Activated naive CD8-positive, alpha-beta T cell treated with anti-CD3 and anti-CD28 coated beads for 36 hours (primary cell): Measurements from ENCODE around the gene MRPL9. TPM values are rescaled to one million over a fixed set of nuclear protein-coding genes. Genes with fewer than 3 reads are reported as not detected.
"Not testable (repeated sequence)": the region's sequence is repeated elsewhere in the genome, so short reads cannot be mapped to it uniquely, and the experiment has no call there.

Experiments used
- DNase-seq: peaks from one replicate; pipeline ENCODE4 v3.0.0; 2021
- H3K27ac Mint-ChIP-seq: one replicate; pipeline ENCODE4 v1.8.0; 2022; ENCODE audit warnings: mild to moderate bottlenecking, moderate library complexity, mixed read lengths
- H3K27me3 Mint-ChIP-seq: one replicate; pipeline ENCODE4 v1.8.0; 2022; ENCODE audit warnings: mild to moderate bottlenecking, mixed read lengths
- H3K36me3 Mint-ChIP-seq: one replicate; pipeline ENCODE4 v1.8.0; 2021; ENCODE audit warnings: mild to moderate bottlenecking, mixed read lengths
- H3K4me1 Mint-ChIP-seq: one replicate; pipeline ENCODE4 v1.8.0; 2021; ENCODE audit warnings: mixed read lengths
- H3K4me3 Mint-ChIP-seq: one replicate; pipeline ENCODE4 v1.8.0; 2022; ENCODE audit warnings: mild to moderate bottlenecking, moderate library complexity, mixed read lengths
- H3K9me3 Mint-ChIP-seq: one replicate; pipeline ENCODE4 v1.8.0; 2022; ENCODE audit warnings: mixed read lengths
- total RNA-seq, 2 experiments: library from RNA; stranded (reverse); gene quantifications; one replicate each; pipeline ENCODE4 v1.2.3, GENCODE V29; 2021

MRPL9 gene
- total RNA-seq, 2 experiments from 2014 or later: 157 to 172 TPM

DNA sequence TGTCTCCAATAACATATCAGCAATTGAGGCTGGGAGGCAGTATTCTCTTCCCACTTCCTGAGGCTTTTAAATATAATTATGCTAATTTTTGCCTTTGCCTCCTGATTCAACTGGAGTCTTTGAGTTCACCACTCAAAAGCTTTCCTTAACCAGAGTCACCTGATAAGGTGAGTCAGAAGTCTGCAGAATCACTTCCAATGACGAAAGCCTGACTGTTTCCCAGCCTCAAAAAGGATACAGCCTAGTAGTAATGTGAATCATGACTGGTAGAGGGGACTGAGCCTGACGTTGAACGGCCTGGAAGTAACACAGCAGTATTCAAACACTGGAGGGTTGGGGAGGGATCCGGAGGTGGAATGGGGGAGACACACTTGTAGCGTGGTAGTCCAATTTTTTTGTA is 10.4 kb upstream of the MRPL9 start:
- Mint-ChIP-seq H3K4me1 (no peaks in the 10 kb centered on the region), H3K27ac (no peak overlapping the region), H3K9me3 (no peaks in the 10 kb centered on the region), H3K27me3 (no peaks in the 10 kb centered on the region), H3K4me3 (no peak overlapping the region), H3K36me3 (peaks cover 2% of the 10 kb centered on the region)
- no peak for DNase-seq

DNA sequence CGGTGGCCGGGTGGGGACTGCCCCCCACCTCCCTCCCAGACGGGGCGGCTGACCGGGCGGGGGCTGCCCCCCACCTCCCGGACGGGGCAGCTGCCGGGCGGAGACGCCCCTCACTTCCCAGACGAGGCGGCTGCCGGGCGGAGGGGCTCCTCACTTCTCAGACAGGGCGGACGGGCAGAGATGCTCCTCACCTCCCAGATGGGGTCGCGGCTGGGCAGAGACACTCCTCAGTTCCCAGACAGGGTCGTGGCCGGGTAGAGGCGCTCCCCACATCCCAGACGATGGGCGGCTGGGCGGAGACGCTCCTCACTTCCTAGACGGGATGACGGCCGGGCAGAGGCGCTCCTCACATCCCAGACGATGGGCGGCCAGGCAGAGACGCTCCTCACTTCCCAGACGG is 6.0 kb upstream of the MRPL9 start:
- H3K9me3 Mint-ChIP-seq, H3K27ac Mint-ChIP-seq, H3K27me3 Mint-ChIP-seq, H3K36me3 Mint-ChIP-seq, H3K4me1 Mint-ChIP-seq, H3K4me3 Mint-ChIP-seq, DNase-seq: not testable (repeated sequence)

DNA sequence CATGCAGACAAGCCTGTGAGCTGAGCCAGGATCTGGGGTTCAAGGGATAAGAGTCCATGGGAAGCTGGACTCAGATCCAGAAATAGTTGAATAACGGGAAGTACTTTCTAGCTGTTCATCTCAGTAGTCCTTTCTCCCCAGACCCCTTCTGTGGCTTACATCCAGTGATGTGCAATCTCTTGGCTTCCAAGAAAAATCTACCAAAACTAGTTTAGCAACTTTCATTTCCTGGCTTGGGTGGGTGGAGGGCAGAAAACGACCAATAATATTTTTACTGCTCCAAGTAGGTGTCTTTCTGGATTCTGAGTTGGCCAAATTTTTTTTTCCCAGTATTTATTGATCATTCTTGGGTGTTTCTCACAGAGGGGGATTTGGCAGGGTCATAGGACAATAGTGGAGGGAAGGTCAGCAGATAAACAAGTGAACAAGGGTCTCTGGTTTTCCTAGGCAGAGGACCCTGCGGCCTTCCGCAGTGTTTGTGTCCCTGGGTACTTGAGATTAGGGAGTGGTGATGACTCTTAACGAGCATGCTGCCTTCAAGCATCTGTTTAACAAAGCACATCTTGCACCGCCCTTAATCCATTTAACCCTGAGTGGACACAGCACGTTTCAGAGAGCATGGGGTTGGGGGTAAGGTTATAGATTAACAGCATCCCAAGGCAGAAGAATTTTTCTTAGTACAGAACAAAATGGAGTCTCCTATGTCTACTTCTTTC is 5.2 kb upstream of the MRPL9 start:
- not testable (repeated sequence) for DNase-seq, H3K36me3 Mint-ChIP-seq

DNA sequence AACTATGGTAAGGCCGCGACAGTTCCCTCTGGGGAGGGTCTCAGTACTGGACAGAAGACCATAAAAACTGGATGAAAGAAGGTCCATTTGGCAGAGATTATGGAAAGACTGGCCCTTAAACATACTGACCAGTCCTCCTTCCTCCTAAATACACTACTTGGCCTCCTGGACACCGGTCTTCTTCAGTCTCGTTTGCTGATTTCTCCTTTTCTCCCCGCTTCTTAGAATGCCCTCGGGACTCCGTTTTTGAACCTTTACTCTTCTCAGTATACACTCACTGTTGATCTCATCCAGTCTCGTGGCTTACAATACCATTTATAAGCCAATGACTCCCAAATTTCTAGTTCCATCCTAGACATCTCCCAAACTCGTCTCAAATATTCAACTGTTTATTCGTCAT is 694 bp upstream of the MRPL9 start:
- H3K36me3 Mint-ChIP-seq: peaks cover 14% of the 10 kb centered on the region
- H3K27me3 Mint-ChIP-seq: no peaks in the 10 kb centered on the region
- peak overlapping the region; percentile 91 for H3K4me3 Mint-ChIP-seq
- H3K9me3 Mint-ChIP-seq: no peaks in the 10 kb centered on the region
- DNase-seq: no peak
- H3K27ac Mint-ChIP-seq: peak overlapping the region; percentile 95
- peaks cover 22% of the 10 kb centered on the region for H3K4me1 Mint-ChIP-seq

More for the DNA sequence above, 5.2 kb upstream of the MRPL9 start:
- not testable (repeated sequence) for H3K9me3 Mint-ChIP-seq, H3K27ac Mint-ChIP-seq, H3K4me3 Mint-ChIP-seq, H3K27me3 Mint-ChIP-seq, H3K4me1 Mint-ChIP-seq

DNA sequence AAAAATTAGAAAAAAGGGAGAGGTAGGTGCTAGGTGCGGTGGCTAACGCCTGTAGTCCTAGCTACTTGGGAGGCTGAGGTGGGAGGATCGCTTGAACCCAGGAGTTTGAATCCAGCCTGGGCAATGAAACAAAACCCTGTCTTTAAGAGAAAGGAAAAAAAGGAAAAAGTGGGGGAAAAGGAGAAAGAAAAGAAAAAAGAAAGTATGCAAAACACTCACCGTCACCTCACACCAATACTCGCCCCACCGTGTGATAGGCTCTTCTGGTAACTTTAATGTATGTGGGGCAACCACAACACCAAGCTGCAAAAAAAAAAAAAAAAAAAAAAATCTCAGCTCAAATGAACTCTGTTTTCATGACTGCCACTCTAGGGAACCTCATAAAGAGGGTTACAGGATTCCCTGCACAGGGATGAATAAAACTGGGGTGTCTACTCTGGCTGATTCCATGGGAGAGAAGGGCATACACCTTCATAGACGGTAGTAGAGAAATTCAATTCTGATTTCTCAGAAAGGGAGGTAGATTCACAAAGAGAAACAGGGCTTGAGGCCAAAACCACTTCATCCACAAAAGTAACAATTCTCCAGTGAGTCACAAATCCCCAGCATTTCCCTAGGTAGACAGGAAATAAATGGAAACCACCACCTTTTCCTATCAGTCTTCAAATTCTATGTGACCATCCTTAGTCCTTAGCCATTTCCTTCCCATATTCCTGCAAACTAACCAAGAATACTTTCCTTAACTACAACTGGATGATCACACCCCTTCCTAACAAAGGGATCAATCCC is 2.5 kb downstream of the MRPL9 start:
- H3K4me1 Mint-ChIP-seq: peaks cover 30% of the 10 kb centered on the region
- peaks cover 14% of the 10 kb centered on the region for H3K36me3 Mint-ChIP-seq
- no peaks in the 10 kb centered on the region for H3K27me3 Mint-ChIP-seq
- H3K4me3 Mint-ChIP-seq: no peak overlapping the region
- no peak for DNase-seq
- H3K9me3 Mint-ChIP-seq: no peaks in the 10 kb centered on the region
- peak overlapping the region; percentile 62 for H3K27ac Mint-ChIP-seq

DNA sequence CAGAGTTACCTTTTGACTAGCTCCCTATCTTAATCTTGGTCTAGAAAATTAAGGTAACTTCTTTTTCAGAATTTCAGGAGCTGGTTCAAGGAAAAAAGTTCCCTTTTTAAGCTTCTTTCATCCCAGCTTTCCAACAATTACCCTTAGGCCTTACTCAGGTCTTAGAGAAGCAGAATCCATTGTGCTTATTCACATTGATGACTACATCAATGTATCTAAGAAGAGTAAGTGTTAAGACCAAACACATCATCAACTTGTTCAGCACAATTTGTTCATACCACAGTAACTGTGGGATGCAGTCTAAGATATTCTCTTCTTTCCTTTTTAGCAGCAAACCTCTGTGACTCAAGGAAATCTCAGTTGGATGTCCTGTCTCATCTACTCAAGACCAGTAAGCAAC is 4.1 kb downstream of the MRPL9 start:
- peak overlapping the region; percentile 48 for H3K27ac Mint-ChIP-seq

DNA sequence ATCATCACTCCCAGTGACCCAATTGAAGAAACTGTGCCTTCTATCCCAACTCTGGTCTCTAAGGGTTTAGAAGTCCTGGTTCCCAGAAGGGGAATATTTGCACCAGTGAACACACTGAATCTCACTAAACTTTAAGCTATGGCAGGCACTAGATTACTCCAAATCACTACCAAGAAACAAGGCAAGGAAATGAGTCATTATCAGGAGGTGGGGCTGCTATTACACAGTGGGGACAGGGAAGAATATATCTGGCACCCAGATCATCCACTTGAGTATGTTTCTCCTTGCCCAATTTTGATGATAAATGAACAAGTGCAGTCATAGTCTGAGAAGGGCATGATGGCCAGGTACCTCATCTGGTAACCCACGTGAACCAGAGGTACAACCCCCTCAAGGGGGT is 7.0 kb downstream of the MRPL9 start:
- Mint-ChIP-seq H3K27me3 (no peaks in the 10 kb centered on the region), H3K27ac (no peak overlapping the region), H3K9me3 (no peaks in the 10 kb centered on the region), H3K4me3 (no peak overlapping the region), H3K4me1 (peaks cover 15% of the 10 kb centered on the region), H3K36me3 (peaks cover 9% of the 10 kb centered on the region)
- DNase-seq: no peak

More for the DNA sequence above, 4.1 kb downstream of the MRPL9 start:
- peaks cover 14% of the 10 kb centered on the region for H3K36me3 Mint-ChIP-seq
- H3K27me3 Mint-ChIP-seq: no peaks in the 10 kb centered on the region
- DNase-seq: no peak
- H3K4me3 Mint-ChIP-seq: no peak overlapping the region
- no peaks in the 10 kb centered on the region for H3K9me3 Mint-ChIP-seq
- H3K4me1 Mint-ChIP-seq: peaks cover 27% of the 10 kb centered on the region

DNA sequence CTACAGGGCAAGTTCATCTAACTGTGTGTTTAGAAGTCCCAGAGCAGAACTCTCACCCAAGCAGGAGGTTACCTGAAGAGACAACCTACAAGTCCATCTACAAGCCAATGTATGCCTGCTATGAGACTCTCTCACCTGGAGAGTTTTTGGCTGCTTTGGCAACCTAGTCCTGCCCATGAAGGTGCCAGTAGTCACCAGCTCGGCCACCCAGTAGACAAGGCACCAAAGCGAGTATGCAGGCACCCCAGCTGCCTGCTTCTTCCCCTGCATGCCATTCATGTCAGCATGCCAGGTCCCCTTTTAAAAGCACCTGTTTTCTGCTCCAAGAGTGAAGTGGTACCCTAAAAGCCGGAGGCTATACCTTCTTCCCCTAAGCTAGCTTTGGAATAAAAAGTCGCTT is 21.8 kb downstream of the MRPL9 start:
- DNase-seq: no peak
- Mint-ChIP-seq H3K4me3 (no peak overlapping the region), H3K36me3 (no peaks in the 10 kb centered on the region), H3K27me3 (peaks cover 12% of the 10 kb centered on the region), H3K9me3 (peaks cover 3% of the 10 kb centered on the region), H3K27ac (no peak overlapping the region), H3K4me1 (no peaks in the 10 kb centered on the region)

DNA sequence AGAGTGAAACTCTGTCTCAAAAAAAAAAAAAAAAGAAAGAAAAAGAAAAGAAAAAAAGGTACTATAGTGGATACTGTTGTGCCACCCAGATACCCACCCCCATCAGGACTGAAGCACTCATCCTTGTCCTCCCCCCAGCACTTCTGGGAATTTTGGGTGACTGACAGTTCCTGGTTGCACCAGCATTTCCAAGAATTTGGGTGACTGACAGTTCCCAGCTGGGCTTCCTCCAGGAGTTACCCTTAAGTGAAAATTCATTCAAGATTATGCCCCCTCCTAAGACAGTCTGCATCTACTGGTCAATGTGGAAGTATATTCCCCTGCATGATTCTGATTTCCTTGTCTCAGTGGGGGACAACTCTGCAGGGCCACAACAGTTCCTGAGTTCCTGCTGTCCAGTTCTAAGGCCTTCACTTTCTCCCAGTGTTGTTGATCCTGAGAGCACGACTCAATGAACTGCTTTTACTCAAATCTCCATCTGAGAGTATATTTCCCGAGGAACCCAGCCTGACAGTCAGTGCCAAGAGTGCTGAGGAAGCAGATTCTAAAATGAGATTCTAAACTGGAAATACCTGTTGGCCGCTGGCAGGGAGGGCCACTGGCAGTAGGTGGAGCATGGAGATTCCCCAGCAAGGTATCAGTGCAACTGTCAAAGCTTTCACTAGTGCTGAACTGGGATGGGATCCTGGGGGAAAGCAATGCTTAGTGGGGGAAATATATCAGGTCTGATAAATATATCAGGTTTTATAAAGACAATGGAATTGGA is 23.5 kb downstream of the MRPL9 start:
- no peak overlapping the region for H3K27ac Mint-ChIP-seq
- no peaks in the 10 kb centered on the region for H3K27me3 Mint-ChIP-seq
- H3K4me3 Mint-ChIP-seq: no peak overlapping the region
- DNase-seq: no peak
- H3K9me3 Mint-ChIP-seq: peaks cover 3% of the 10 kb centered on the region
- no peaks in the 10 kb centered on the region for H3K4me1 Mint-ChIP-seq
- H3K36me3 Mint-ChIP-seq: no peaks in the 10 kb centered on the region

DNA sequence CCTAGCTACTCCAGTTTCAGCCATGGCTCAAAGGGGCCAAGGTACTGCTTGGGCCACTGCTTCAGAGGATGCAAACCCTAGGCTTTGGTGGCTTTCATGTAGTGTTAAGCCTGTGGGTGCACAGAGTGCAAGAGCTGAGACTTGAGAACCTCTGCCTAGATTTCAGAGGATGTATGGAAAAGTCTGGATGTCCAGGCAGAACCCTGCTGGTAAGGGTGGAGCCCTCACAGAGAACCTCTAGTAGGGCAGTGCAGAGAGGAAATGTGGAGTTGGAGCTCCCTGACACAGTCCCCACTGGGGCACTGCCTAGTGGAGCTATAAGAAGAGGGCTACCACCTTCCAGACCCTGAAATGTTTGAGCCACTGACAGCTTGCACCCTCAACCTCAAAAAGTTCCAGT is 25.8 kb downstream of the MRPL9 start:
- DNase-seq: no peak
- peaks cover 3% of the 10 kb centered on the region for H3K27me3 Mint-ChIP-seq
- H3K27ac Mint-ChIP-seq: no peak overlapping the region
- H3K36me3 Mint-ChIP-seq: no peaks in the 10 kb centered on the region
- H3K4me3 Mint-ChIP-seq: no peak overlapping the region
- no peaks in the 10 kb centered on the region for H3K4me1 Mint-ChIP-seq
- H3K9me3 Mint-ChIP-seq: peaks cover 3% of the 10 kb centered on the region

DNA sequence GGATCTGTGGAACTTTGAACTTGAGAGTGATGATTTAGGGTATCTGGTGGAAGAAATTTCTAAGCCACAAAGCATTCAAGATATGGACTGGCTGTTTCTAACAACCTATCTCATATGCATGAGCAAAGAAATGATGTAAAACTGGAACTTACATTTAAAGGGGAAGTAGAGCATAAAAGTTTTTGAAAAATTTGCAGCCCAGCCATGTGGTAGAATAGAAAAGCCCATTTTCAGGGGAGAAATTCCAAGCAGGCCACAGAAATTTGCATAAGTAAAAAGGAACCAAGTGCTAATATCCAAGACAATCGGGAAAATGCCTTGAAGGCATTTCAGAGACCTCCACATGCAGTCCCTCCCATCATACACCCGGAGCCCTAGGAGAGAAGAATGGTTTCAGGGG is 26.3 kb downstream of the MRPL9 start:
- Mint-ChIP-seq H3K9me3 (peaks cover 3% of the 10 kb centered on the region), H3K27ac (no peak overlapping the region), H3K36me3 (no peaks in the 10 kb centered on the region), H3K4me3 (no peak overlapping the region), H3K27me3 (peaks cover 5% of the 10 kb centered on the region), H3K4me1 (no peaks in the 10 kb centered on the region)
- DNase-seq: no peak

DNA sequence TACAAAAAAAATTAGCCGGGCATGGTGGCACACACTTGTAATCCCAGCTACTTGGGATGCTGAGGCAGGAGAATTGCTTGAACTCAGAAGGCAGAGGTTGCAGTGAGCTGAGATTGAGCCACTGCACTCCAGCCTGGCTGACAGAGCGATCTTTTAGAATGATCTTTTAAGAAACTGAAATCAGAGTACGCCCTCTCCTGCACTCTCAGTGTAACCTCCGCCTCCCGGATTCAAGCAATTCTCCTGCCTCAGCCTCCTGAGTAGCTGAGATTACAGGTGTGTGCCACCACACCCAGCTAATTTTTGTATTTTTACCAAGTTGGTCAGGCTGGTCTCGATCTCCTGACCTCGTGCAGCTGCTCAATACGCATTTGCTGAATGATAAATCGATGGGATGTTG is 29.3 kb downstream of the MRPL9 start:
- H3K27me3 Mint-ChIP-seq: peaks cover 14% of the 10 kb centered on the region
- not testable (repeated sequence) for H3K4me1 Mint-ChIP-seq, H3K9me3 Mint-ChIP-seq, H3K36me3 Mint-ChIP-seq, H3K27ac Mint-ChIP-seq, H3K4me3 Mint-ChIP-seq, DNase-seq

DNA sequence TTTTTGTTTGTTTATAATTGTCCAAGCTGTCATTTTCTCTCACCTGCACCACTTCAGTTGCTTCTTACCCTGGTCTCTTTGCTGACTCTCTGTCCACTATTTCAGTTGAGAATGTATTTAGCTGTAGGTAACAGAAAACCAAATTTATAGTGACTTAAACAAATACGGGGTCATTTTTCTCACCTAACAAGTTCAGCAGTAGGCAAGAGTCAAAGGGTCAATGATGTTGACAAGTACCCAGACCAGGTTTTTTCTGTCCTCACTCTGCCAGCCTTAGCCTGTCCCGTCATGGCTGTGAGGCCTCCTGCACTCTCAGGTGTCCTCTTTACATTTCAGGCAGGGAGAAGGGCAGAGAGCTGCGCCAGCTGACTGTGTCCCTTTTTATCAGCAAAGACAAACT is 30.2 kb downstream of the MRPL9 start:
- DNase-seq: no peak
- Mint-ChIP-seq H3K4me1 (no peaks in the 10 kb centered on the region), H3K27me3 (peaks cover 23% of the 10 kb centered on the region)

DNA sequence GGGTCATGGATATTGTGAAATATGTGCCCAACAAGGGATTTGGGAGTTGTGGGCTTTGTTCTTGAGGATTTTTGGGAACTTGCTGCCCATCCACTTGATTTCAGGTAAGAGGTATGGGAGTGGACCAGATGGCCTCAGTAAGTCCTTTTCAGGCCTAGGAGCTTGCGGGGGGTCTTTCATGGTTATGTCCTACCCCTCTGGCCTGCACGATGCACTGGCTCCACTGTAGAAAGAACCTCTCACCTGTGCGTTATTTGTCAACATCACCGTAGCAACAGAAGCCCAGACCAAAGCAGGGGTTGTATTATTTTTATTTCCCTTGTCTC is 33.4 kb downstream of the MRPL9 start:
- Mint-ChIP-seq H3K27me3 (peaks cover 50% of the 10 kb centered on the region), H3K9me3 (no peaks in the 10 kb centered on the region), H3K36me3 (no peaks in the 10 kb centered on the region), H3K27ac (no peak overlapping the region), H3K4me3 (no peak overlapping the region), H3K4me1 (no peaks in the 10 kb centered on the region)
- DNase-seq: no peak

More for the DNA sequence above, 30.2 kb downstream of the MRPL9 start:
- H3K27ac Mint-ChIP-seq: no peak overlapping the region
- H3K4me3 Mint-ChIP-seq: no peak overlapping the region
- peaks cover 3% of the 10 kb centered on the region for H3K9me3 Mint-ChIP-seq
- no peaks in the 10 kb centered on the region for H3K36me3 Mint-ChIP-seq

DNA sequence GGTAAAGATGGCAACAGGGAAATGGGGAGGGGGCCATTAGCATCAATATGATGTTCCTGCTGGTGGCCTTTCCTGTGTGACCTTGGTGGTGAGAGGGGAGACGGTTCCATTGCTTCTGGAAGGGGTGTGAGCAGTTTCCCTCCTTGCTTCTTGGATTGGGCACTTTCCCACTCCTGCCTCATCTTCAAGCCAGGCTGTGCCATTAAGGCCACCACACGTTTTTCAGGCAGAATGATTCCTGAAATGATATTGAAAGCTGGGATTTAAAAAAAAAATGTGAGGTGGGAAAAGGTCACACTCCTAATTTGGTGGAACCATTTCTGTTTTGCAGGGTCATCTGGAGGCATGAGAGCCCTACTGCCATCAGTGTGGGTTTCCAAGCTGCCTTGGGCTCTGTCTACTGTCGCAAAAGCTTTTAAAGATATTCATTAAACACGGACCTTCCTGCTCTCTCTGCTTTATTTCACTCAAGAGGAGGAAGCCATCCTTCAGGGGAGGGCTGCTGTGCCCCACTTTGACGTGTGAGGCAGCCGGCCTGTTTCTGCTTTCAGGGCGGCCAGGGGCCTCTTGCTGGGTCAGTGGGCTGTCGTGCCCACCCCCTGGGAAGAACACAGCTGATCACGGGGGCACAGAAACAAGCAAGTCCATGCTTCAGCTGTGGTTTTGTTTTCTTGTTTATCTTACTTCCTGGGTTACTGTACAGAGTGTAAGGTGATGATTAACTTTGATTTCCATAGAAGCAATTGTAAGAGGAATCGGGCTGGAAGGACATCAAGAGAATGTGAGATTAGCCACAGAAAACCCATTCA is 33.9 kb downstream of the MRPL9 start:
- no peaks in the 10 kb centered on the region for H3K9me3 Mint-ChIP-seq
- no peak for DNase-seq
- H3K27ac Mint-ChIP-seq: no peak overlapping the region
- H3K4me1 Mint-ChIP-seq: no peaks in the 10 kb centered on the region
- no peak overlapping the region for H3K4me3 Mint-ChIP-seq
- H3K27me3 Mint-ChIP-seq: peaks cover 55% of the 10 kb centered on the region
- no peaks in the 10 kb centered on the region for H3K36me3 Mint-ChIP-seq
